PC-9 (cell line): ENCODE measurements around the gene SLC30A1.

Source experiments
- CTCF ChIP-seq: fragments of 200-600 bp; sonication (generic); conservative IDR thresholded peaks from 2 replicates; pipeline ENCODE4 v1.6.1; 2017; ENCODE audit warnings: mixed run types, antibody characterized with exemption, mild to moderate bottlenecking, moderate library complexity
- EZH2 ChIP-seq: fragments of 200-600 bp; sonication (generic); IDR thresholded peaks from 2 replicates; pipeline ENCODE4 v1.8.0; 2017; ENCODE audit warnings: antibody characterized with exemption, low read depth

- TF ChIP-seq CTCF (no peak), EZH2 (no peak)
These were observed 32.4 kb downstream of the SLC30A1 start for GRCh38 chr1:211546543-211546942.
